H1 (cell line): ENCODE measurements around the gene TUT1. TPM values are rescaled to one million over a fixed set of nuclear protein-coding genes. Genes with fewer than 3 reads are reported as not detected.

ENCODE experiments used
- ATF2 ChIP-seq: IDR thresholded peaks from 2 replicates; pipeline ENCODE4 v1.6.1; 2012; ENCODE audit warnings: low read length, inconsistent platforms
- CHD1 ChIP-seq: IDR thresholded peaks from 2 replicates; pipeline ENCODE4 v1.6.1; 2012; ENCODE audit warnings: low read depth, low read length, improper control_type of control experiment
- CHD2 ChIP-seq: IDR thresholded peaks from 2 replicates; pipeline ENCODE4 v1.6.1; 2012; ENCODE audit warnings: low read length, improper control_type of control experiment
- CREB1 ChIP-seq: IDR thresholded peaks from 2 replicates; pipeline ENCODE4 v1.6.1; 2012; ENCODE audit warnings: inconsistent platforms
- CTBP2 ChIP-seq: IDR thresholded peaks from 2 replicates; pipeline ENCODE4 v1.7.0; 2011; ENCODE audit warnings: borderline replicate concordance, mild to moderate bottlenecking, moderate library complexity, mixed read lengths, low read length; ENCODE audit not compliant: insufficient read depth, insufficient read length
- CTCF ChIP-seq, 3 experiments: IDR thresholded peaks; 1 replicate in 2 of 3; 2 replicates in 1 of 3; pipeline versions ENCODE4 v1.5.1 to v1.6.1; 2011; ENCODE audit warnings: low read length in 3 of 3, mild to moderate bottlenecking in 3 of 3, inconsistent platforms in 2 of 3, low read depth in 1 of 3, moderate library complexity in 1 of 3; ENCODE audit not compliant: insufficient read depth in 1 of 3; ENCODE audit errors: control extremely low read depth in 1 of 3
- HDAC2 ChIP-seq, 2 experiments: fragments of 300-600 bp in 1 of 2; sonication (generic) in 1 of 2; IDR thresholded peaks; 2 replicates each; pipeline ENCODE4 v1.6.1; 2011 to 2012; ENCODE audit warnings: low read depth in 2 of 2, low read length in 2 of 2, mild to moderate bottlenecking in 2 of 2, moderate library complexity in 2 of 2, borderline replicate concordance in 1 of 2, inconsistent platforms in 1 of 2
- HDAC6 ChIP-seq: IDR thresholded peaks from one replicate; pipeline ENCODE4 v1.7.1; 2012; ENCODE audit warnings: low read depth, mild to moderate bottlenecking, inconsistent platforms, low read length, moderate library complexity
- JUND ChIP-seq: IDR thresholded peaks from 2 replicates; pipeline ENCODE4 v1.6.1; 2011; ENCODE audit warnings: mild to moderate bottlenecking, improper control_type of control experiment, low read length
- KDM4A ChIP-seq: IDR thresholded peaks from one replicate; pipeline ENCODE4 v1.7.1; 2012; ENCODE audit warnings: low read depth, mild to moderate bottlenecking, moderate library complexity, low read length, inconsistent platforms; ENCODE audit not compliant: severe bottlenecking
- POLR2AphosphoS5 ChIP-seq: IDR thresholded peaks from 2 replicates; pipeline ENCODE4 v1.6.1; 2011; ENCODE audit warnings: low read depth, low read length
- POU5F1 ChIP-seq: IDR thresholded peaks from 2 replicates; pipeline ENCODE4 v1.6.1; 2011; ENCODE audit warnings: low read depth, mild to moderate bottlenecking, low read length, moderate library complexity
- RBBP5 ChIP-seq: IDR thresholded peaks from 2 replicates; pipeline ENCODE4 v1.7.1; 2012; ENCODE audit warnings: low read depth, mild to moderate bottlenecking, inconsistent platforms, low read length, moderate library complexity, borderline replicate concordance
- RNF2 ChIP-seq: fragments of 200-900, 300-1000 bp; sonication (generic); IDR thresholded peaks from 2 replicates; pipeline ENCODE4 v1.7.1; 2016; ENCODE audit warnings: borderline replicate concordance, low read depth, mild to moderate bottlenecking, antibody characterized with exemption, low read length; ENCODE audit not compliant: poor library complexity, severe bottlenecking; ENCODE audit errors: missing control alignments
- SAP30 ChIP-seq: fragments of 300-600 bp; sonication (generic); IDR thresholded peaks from 2 replicates; pipeline ENCODE4 v1.7.1; 2012; ENCODE audit warnings: low read length, moderate library complexity, mild to moderate bottlenecking, inconsistent platforms; ENCODE audit not compliant: insufficient read depth, insufficient replicate concordance
- SUZ12 ChIP-seq: fragments of 200-600 bp; sonication (generic); IDR thresholded peaks from 2 replicates; pipeline ENCODE4 v1.6.1; 2012; ENCODE audit warnings: mild to moderate bottlenecking, inconsistent platforms, low read length, moderate library complexity, mixed read lengths
- TAF1 ChIP-seq: IDR thresholded peaks from 2 replicates; pipeline ENCODE4 v1.6.1; 2011; ENCODE audit warnings: mild to moderate bottlenecking, low read depth, low read length
- TCF12 ChIP-seq: IDR thresholded peaks from 2 replicates; pipeline ENCODE4 v1.6.1; 2011; ENCODE audit warnings: low read depth, mild to moderate bottlenecking, low read length
- YY1 ChIP-seq: IDR thresholded peaks from 2 replicates; pipeline ENCODE4 v1.6.1; 2011; ENCODE audit warnings: low read depth, mild to moderate bottlenecking, low read length
- polyA plus RNA-seq, 7 experiments: library from polyadenylated mRNA; depleted of rRNA in 3 of 7; stranded (reverse) in 5 of 7; unstranded in 2 of 7; fragments of >200 nt in 5 of 7; fragments of 200-250 nt in 2 of 7; gene quantifications; 1 replicate in 5 of 7; 2 replicates in 1 of 7; 4 replicates in 1 of 7; pipeline versions ENCODE4 v1.2.1 to v1.2.3, GENCODE V29; 2011 to 2013; ENCODE audit warnings: missing spikeins in 2 of 7, mixed read lengths in 2 of 7
- total RNA-seq: library from RNA; stranded (reverse); fragmentation: NEBNext Ultra II Directional; extraction: Animal tissue kit (Norgen Biotek cat#: 25700); gene quantifications from 2 replicates; pipeline ENCODE4 v1.2.1, GENCODE V29; 2021

TUT1 gene
- total and polyA plus RNA-seq, 2 of the 8 experiments (the other 6 are each of a cell fraction or from before 2014, with no cell fraction given): 17.8 to 24.6 TPM

GRCh38 chr11:62542750-62543567 is 48.4 kb downstream of the TUT1 start (continued):
- TF ChIP-seq CTCF (IDR thresholded peaks at IDR 0.05; ENCODE audit: control extremely low read depth in 1 of 3, insufficient read depth in 1 of 3, low read depth in 1 of 3, low read length in 3 of 3) (peak in 2 of 3 experiments; percentile 96 to 97; a peak in 3 of 4 replicates), HDAC6 (no peak), RBBP5 (no peak), JUND (no peak), YY1 (no peak), HDAC2 (IDR thresholded peaks at IDR 0.05; ENCODE audit: borderline replicate concordance in 1 of 2, low read depth in 2 of 2, low read length in 2 of 2) (no peak), SUZ12 (0 out of 2 replicates have a peak, but pooled peaks have one; percentile 49), CREB1 (no peak), TCF12 (0 out of 2 replicates have a peak, but pooled peaks have one; percentile 30), CHD1 (no peak), CHD2 (no peak), RNF2 (no peak), POU5F1 (no peak), KDM4A (peak; percentile 24), SAP30 (no peak), TAF1 (no peak), ATF2 (no peak), CTBP2 (peak; percentile 64), POLR2AphosphoS5 (no peak)
